T-helper 1 cell (primary cell): ENCODE measurements around the gene NIPSNAP3A.
A peak's percentile ranks its signal among the peaks of the same experiment; 100 is the strongest.
"Not testable (repeated sequence)": the region's sequence is repeated elsewhere in the genome, so short reads cannot be mapped to it uniquely, and the experiment has no call there.

Source experiments
- DNase-seq, 5 donors: peaks; one replicate each; pipeline ENCODE4 v3.0.0-alpha.2; 2012 to 2020
- total RNA-seq, 4 donors: gene quantifications; one replicate each; lab custom pipeline; 2026; lab: John Stamatoyannopoulos, UW

NIPSNAP3A gene
- 3.7 to 8.4 (median 4.3) reads per million in 4 donors for total RNA-seq

- DNase-seq = peak; percentile 68 to 90 (median 79)
Observed at GRCh38 chr9:104747565-104748358, at the start of gene NIPSNAP3A. TSS of gene NIPSNAP3A (plus strand) at chr9:104747683. CDS start at chr9:104747793, 110 bp downstream.

DNA sequence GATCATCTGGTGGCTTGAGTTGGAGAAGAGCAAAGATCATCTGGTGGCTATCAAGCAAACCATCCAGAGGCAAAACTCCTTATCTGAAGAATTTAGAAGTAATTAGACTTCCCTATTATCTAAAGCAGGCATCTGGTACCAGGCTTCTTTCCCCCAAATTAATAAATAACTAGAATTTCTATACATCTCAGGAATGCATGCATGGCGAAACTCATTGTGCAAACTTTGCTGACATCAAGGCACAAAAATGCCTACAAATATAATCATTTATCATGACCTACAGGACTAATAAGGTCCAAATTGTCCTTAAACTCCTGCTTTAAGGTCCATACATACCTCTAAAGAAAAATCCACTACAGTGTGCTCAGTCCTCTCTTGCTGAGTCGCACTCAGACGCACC is 47.2 kb upstream of the NIPSNAP3A start:
- DNase-seq = no peak

DNA sequence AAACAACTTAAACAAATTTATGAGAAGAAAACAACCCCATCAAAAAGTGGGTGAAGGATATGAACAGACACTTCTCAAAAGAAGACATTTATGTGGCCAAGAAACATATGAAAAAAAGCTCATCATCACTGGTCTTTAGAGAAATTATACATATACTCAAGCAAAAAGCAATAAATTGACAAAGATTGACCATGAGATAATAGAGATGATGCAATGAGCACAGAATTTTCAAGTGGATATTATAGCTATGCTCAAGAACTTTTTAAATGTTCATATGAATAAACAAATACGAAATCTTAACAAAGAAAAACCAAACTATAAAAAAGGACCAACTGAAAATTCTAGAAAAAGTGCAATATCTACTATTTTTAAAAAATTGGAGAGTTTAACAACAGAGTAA is 38.7 kb upstream of the NIPSNAP3A start:
- DNase-seq = not testable (repeated sequence)

DNA sequence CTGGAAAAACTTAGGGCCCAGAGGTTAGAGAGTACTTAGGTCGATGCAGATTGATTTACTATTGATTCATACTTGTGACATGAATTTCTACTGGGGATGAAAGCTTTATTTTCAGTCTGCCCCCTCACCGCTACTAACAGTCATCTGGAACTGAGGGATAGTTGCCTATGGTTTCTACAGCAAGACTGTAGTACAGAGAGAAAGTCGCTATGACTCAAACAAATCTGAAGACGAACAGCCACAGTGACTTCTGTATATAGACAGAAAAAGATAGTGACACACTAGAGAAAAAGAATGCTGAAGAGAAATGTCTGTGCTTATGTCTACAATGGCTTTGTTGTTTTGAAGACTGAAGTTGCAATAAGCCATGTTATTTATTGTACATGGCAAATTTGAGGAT is 35.9 kb upstream of the NIPSNAP3A start:
- DNase-seq = no peak

DNA sequence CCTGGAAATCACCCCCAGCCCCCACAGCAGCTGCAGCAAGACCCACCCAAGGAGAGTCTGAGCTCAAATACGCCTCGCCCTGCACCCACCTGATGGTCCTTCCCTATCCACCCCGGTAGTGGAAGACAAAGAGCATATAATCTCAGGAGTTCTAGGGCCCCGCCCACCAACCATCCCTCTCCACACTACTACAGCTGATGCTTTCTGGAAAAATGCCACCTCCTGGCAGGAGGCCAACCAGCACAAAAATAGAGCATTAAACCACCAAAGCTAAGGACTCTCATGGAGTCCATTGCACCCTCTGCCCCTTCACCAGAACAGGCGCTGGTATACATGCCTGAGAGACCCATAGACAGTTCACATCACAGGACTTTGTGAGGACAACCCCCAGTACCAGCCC is 22.5 kb upstream of the NIPSNAP3A start:
- DNase-seq = no peak

GRCh38 chr9:104738452-104738851 is 9.0 kb upstream of the NIPSNAP3A start:
- no peak for DNase-seq

DNA sequence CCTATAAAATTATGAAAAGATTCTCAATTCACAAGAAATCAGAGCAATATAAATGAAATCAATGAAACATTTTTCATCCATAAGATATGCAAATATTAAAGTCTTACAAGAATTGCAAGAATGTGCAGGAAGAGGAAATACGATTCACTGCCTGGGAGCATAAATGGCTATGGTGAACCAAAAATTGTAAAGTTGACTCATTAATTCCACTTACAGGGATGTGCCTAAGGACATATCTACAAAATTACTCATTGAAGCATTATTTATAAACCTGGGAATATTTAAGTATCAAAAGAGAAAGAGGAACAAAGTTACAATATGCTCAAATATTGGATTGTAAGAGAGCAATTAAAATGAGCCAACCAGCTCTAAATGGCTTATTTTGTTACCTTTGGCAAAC is 6.9 kb upstream of the NIPSNAP3A start:
- no peak for DNase-seq

DNA sequence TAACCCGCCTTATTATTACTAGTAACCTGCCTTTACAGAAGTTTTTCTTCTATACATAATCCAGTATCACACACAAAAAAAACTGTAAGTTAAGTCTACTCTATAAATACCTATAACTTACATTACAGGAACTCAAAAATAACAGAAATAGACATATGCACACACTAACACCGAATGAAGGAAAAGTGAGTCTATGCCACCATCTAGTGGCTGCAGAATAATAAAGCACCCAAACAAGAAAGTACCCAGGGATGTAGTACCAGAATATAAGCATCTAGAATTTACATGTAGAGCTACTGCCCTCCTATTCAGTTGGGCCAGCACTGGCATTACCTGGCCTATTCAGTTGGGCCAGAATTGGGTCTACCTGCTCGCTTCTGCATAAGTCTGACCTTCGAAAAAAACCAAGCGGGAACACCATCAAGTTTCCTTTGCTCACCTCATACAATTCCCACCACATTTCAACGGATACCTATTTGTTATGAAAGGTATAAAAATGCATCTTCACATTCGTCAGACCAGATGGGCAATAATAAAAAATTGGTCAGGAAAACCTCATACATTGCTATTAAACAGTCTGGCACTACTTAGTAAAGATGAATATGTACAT is 4.0 kb upstream of the NIPSNAP3A start:
- peak in 2 of 5 donors; percentile 26 to 67 for DNase-seq

DNA sequence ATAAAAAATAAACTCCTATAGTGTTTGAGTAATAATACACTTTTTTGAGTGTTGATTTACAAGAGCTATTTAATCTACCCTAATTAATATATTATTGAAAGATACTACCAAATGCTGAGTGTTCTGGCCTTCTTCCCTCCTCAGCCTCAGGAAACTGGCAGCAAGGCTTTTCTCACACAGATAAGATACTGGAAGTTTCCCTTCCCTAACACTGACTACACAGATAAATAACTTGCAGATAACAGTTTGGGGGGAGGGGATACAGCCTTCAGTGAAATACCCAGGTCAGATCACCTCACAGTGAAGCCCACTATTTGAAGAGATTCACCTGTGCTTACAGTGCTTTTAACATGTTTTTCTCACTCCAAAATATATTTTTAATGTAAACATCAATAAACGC is 1.6 kb upstream of the NIPSNAP3A start:
- DNase-seq = no peak

- DNase-seq = no peak
Observed at GRCh38 chr9:104746285-104746684, 1.2 kb upstream of the NIPSNAP3A start.

DNA sequence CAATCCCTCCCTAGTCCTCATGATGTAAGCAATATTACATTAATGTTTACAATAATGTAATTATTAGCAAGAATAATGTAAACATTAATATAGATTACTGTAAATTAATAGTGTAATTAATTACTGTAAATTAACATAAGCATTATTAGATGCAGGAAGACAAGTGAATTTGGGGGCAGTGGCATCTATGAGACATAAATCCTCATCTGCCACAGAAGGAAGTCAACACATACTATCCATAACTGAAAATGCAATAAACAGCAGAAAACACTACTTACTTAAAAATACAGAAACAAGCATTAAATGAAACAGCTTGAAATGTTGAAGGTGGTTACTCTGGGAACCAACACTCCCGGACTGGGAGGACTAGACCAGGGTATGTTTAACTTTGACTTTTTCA is 685 bp upstream of the NIPSNAP3A start:
- no peak for DNase-seq

DNA sequence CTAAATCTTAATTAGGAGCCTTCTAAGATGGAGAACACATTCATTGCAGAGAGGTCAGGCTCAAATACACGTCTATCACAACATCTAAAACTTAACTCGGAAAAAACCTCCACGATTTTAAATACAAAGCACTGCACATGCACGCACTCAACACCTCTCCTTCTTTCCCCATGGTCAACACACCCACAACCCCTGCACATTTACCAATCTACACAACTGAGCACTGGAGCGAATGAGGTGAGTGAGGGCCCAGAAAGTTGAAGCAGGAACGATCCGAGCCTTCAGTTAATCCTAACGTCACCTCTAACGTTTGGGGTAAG is 278 bp upstream of the NIPSNAP3A start:
- no peak for DNase-seq

GRCh38 chr9:104748359-104749031 is 1.0 kb downstream of the NIPSNAP3A start:
- no peak for DNase-seq

DNA sequence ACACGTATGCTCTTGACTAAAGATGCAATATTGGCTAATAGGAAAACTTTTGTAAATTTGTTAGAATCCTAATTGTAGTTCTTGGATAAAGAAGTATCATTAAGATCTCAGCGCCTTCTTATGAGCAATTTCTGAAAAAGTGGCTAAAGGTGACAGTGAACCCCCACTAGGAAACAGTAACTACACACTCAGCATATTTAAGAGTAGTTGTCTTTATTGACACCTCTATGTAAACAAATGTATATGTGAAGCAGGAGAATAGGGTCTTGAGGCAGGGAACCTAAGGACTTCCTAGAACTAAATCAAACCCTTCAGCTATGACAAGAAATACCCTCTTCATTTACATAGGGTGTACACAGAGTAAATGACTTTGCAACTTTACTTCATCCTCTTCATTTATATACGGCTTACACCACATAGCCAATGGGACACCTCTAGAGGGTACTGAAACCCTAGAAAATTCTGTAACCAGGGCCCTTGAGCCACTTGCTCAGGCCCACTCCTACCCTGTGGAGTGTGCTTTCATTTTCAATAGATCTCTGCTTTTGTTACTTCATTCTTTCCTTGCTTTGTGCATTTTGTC is 2.8 kb downstream of the NIPSNAP3A start:
- no peak for DNase-seq

GRCh38 chr9:104758974-104759373 is 11.5 kb downstream of the NIPSNAP3A start:
- no peak for DNase-seq

DNA sequence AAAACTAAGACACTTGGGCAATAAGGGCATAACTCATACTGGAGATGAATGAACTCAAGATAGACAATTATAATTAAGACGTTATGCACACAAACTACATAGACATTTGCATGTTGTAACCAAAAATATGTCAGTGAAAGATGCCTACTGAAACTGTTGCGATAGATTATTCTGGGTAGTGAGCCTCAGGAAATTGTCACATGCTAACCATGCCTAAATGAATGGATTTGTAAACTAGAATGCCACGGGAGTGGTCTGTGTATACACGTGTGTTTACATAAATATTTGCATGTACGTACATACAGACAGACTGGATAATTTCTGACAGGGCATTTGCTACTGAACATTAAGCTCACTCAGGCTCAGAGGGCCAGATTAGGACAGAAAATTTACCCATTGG is 17.7 kb downstream of the NIPSNAP3A start:
- no peak for DNase-seq

GRCh38 chr9:104766025-104766424 is 18.5 kb downstream of the NIPSNAP3A start:
- DNase-seq = no peak

DNA sequence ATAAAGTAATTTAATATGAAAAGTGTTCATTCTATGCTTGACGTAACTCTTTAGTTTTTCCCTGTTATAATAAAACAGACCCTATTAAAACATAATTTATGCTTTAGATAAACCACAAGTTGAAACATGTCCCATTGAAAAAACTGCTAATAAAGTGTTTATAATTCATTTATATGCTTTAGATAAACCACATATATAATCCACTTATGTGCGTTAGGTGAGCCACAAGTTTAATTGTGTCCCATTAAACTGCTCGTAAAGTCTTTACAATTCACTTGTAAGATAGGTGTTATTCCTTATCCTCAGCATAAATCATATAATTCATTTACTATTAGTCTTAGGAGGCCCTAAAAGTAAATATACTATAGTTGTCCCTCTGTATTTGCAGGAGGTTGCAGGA is 20.0 kb downstream of the NIPSNAP3A start:
- no peak for DNase-seq

DNA sequence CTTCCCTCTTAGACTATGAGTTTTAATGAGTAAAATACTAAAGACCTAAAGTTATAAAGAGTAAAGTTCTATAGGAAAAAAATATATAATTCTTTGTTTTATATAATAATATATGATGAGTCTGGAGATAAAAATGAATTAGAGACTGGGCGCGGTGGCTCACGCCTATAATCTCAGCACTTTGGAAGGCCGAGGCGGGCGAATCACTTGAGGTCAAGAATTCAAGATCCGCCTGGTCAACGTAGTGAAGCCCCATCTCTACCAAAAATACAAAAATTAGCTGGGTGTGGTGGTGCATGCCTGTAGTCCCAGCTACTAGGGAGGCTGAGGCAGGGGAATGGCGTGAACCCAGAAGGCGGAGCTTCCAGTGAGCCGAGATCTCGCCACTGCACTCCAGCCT is 21.5 kb downstream of the NIPSNAP3A start:
- not testable (repeated sequence) for DNase-seq

GRCh38 chr9:104769655-104770054 is 22.2 kb downstream of the NIPSNAP3A start:
- DNase-seq = no peak

DNA sequence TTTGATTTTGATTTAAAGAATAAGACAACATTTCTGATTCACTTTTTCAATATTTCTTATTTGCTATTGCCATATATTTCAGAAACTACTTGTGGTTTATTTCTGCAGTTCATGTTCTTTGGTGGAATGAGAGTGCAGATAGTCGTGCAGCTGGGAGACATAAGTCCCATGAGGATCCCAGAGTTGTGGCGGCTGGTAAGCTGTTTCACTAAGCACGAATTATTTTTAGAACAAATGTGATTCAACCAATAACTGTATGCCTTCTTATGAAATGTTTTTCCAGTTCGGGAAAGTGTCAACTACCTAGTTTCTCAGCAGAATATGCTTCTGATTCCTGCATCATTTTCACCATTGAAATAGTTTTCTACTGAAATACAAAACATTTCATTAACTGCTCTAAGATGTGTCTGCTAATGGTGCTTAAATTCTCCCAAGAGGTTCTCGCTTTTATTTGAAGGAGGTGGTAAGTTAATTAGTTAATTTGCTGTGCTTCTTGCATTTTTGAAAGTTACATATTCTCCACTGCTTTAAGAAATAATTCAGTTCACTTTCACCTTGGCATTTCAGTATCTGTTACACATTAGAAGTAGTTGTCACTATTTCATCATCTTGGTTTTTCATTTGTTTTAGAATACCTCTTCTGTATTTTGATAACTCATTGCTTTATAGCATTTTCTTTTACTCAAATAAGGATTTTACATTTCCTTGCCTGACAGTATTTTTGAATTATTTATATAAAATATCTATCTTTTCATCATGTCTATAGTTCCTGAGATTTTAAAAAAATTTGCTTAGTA is 25.4 kb downstream of the NIPSNAP3A start:
- no peak for DNase-seq

GRCh38 chr9:104774132-104774531 is 26.6 kb downstream of the NIPSNAP3A start:
- DNase-seq = no peak
